ENCODE results near the gene EGFR. TPM values are rescaled to one million over a fixed set of nuclear protein-coding genes. Genes with fewer than 3 reads are reported as not detected.
A peak's percentile ranks its signal among the peaks of the same experiment; 100 is the strongest.

EGFR gene
- total RNA-seq, 2 donors from 2014 or later, result 42.5 to 44.2 TPM

DNA sequence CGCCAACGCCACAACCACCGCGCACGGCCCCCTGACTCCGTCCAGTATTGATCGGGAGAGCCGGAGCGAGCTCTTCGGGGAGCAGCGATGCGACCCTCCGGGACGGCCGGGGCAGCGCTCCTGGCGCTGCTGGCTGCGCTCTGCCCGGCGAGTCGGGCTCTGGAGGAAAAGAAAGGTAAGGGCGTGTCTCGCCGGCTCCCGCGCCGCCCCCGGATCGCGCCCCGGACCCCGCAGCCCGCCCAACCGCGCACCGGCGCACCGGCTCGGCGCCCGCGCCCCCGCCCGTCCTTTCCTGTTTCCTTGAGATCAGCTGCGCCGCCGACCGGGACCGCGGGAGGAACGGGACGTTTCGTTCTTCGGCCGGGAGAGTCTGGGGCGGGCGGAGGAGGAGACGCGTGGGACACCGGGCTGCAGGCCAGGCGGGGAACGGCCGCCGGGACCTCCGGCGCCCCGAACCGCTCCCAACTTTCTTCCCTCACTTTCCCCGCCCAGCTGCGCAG is 424 bp downstream of the EGFR start:
- Histone ChIP-seq H3K27me3 (no peaks in the 10 kb centered on the region), H3K9me3 (no peaks in the 10 kb centered on the region), H3K4me3 (peak overlapping the region; percentile 49 to 50), H3K27ac (peak overlapping the region; percentile 80 to 94 (median 90)), H3K36me3 (replicated peaks in 1 of 2; ENCODE audit: insufficient read depth in 1 of 2, low read depth in 2 of 2) (no peaks in the 10 kb centered on the region), H3K4me1 (peaks cover 43% of the 10 kb centered on the region)
- ATAC-seq (peak; percentile 66), DNase-seq (peak; percentile 82 to 85 (median 83))
- TF ChIP-seq POLR2A (IDR thresholded peaks at IDR 0.05) (peak; percentile 57 to 66 (median 65)), CTCF (IDR thresholded peaks at IDR 0.05) (peak in 1 of 7 experiments; percentile 10)
- 0% methylated on average over 6 to 69 of the region's 70 CpGs for WGBS, 2 donors
- intact Hi-C loops (cut with DNase I), result loop anchor here (10.0 kb wide), 1 partner anchor 224 kb away; no protein-coding TSS in a partner anchor

GRCh38 chr7:55019691-55020465 is 1.1 kb downstream of the EGFR start:
- DNase-seq (peak; percentile 53 to 66 (median 62)), ATAC-seq (peak; percentile 49)
- no peaks in the 10 kb centered on the region for H3K9me3 ChIP-seq
- H3K4me3 ChIP-seq, result peak overlapping the region; percentile 49 to 50
- no peaks in the 10 kb centered on the region for H3K36me3 ChIP-seq (replicated peaks in 1 of 2; ENCODE audit: insufficient read depth in 1 of 2, low read depth in 2 of 2)
- H3K27ac ChIP-seq, result peak overlapping the region; percentile 80 to 94 (median 90)
- 0 to 1% methylated on average over 12 to 52 of the region's 78 CpGs for WGBS, 2 donors
- TF ChIP-seq POLR2A (IDR thresholded peaks at IDR 0.05) (peak in 2 of 3 donors; percentile 26 to 33), CTCF (IDR thresholded peaks at IDR 0.05) (peak in 3 of 7 experiments; percentile 27 to 29 (median 29))
- no peaks in the 10 kb centered on the region for H3K27me3 ChIP-seq
- H3K4me1 ChIP-seq, result peaks cover 44% of the 10 kb centered on the region
- intact Hi-C loops (cut with DNase I), result loop anchor here (10.0 kb wide), 1 partner anchor 225 kb away; no protein-coding TSS in a partner anchor

DNA sequence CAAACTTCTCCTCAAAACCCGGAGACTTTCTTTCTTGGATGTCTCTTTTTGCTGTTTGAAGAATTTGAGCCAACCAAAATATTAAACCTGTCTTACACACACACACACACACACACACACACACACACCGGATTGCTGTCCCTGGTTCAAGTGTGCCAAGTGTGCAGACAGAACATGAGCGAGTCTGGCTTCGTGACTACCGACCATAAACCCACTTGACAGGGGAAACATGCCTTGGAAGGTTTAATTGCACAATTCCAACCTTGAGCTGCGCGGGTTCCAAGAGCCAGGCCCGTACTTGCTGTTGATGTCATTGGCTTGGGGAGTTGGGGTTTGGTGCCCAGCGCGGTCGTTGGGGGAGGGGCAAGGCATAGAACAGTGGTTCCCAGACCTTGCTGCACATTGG is 1.7 kb downstream of the EGFR start:
- intact Hi-C loops (cut with DNase I), result no loop called here
- Histone ChIP-seq H3K27me3 (no peaks in the 10 kb centered on the region), H3K4me1 (peaks cover 44% of the 10 kb centered on the region), H3K27ac (peak overlapping the region; percentile 80 to 94 (median 90)), H3K36me3 (replicated peaks in 1 of 2; ENCODE audit: insufficient read depth in 1 of 2, low read depth in 2 of 2) (no peaks in the 10 kb centered on the region), H3K4me3 (peak overlapping the region in 1 of 2 donors; percentile 50), H3K9me3 (no peaks in the 10 kb centered on the region)
- ATAC-seq, result peak; percentile 45
- peak in 2 of 3 donors; percentile 61 to 68 for TF ChIP-seq POLR2A (IDR thresholded peaks at IDR 0.05)
- TF ChIP-seq CTCF (IDR thresholded peaks at IDR 0.05), result no peak
- WGBS, 2 donors, result 19 to 24% methylated on average over 10 to 11 of the region's 11 CpGs
- DNase-seq, result peak; percentile 72 to 79 (median 78)

DNA sequence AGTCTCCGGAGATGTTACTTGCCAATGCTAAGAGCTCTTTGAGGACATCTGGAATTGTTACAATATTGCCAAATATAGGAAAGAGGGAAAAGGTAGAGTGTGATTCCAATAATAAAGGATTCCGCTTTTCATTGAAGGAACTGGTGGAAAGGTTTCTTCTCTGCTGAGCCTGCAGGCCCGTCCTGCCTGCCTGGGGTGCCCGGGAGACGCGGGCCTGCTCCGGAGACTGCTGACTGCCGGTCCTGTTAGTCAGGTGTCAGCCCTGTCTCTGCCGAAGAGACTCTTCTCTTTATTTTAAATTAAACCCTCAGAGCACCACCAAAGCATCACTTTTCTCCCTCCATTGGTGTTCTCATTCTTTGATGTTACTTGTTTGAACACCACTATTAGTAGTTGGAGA is 2.2 kb downstream of the EGFR start:
- H3K4me1 ChIP-seq, result peaks cover 44% of the 10 kb centered on the region
- no peak for ATAC-seq
- no peaks in the 10 kb centered on the region for H3K27me3 ChIP-seq
- H3K27ac ChIP-seq, result peak overlapping the region in 3 of 4 donors; percentile 87 to 94 (median 93)
- 84 to 97% methylated on average over 9 of the region's 9 CpGs for WGBS, 2 donors
- H3K4me3 ChIP-seq, result no peak overlapping the region
- TF ChIP-seq POLR2A (IDR thresholded peaks at IDR 0.05) (no peak), CTCF (IDR thresholded peaks at IDR 0.05) (no peak)
- intact Hi-C loops (cut with DNase I), result no loop called here
- no peak for DNase-seq
- H3K36me3 ChIP-seq (replicated peaks in 1 of 2; ENCODE audit: insufficient read depth in 1 of 2, low read depth in 2 of 2), result no peaks in the 10 kb centered on the region
- H3K9me3 ChIP-seq, result no peaks in the 10 kb centered on the region
